Measurements from ENCODE around the gene NVL. TPM values are rescaled to one million over a fixed set of nuclear protein-coding genes. Genes with fewer than 3 reads are reported as not detected.

The NVL gene
- polyA plus RNA-seq, 1 of the 3 experiments (the other 2 are of a cell fraction), result 12.4 TPM

GRCh38 chr1:224267925-224268324 is 62.0 kb downstream of the NVL start:
- Histone ChIP-seq H3K9ac (no peak overlapping the region), H3K4me2 (no peak overlapping the region), H2AFZ (ENCODE audit: low read depth) (no peak overlapping the region), H3K9me2 (no peaks in the 10 kb centered on the region), H3K4me3 (ENCODE audit: low read depth in 2 of 2, low read length in 1 of 2) (no peak overlapping the region), H3K9me3 (no peaks in the 10 kb centered on the region), H3K79me2 (ENCODE audit: insufficient read depth) (no peaks in the 10 kb centered on the region), H3K36me3 (replicated peaks in 1 of 2; ENCODE audit: control insufficient read depth in 1 of 2, insufficient read depth in 2 of 2, low read length in 1 of 2) (peaks cover 0 to 42% of the 10 kb centered on the region in 2 experiments), H3K27ac (ENCODE audit: low read depth in 2 of 2, low read length in 1 of 2) (no peak overlapping the region), H3F3A (replicated peaks; ENCODE audit: insufficient read depth) (peaks cover 12% of the 10 kb centered on the region), H4K20me1 (ENCODE audit: insufficient read depth) (no peaks in the 10 kb centered on the region), H3K27me3 (ENCODE audit: insufficient read depth) (no peaks in the 10 kb centered on the region), H3K4me1 (ENCODE audit: control insufficient read depth in 1 of 2, insufficient read depth in 2 of 2, low read depth in 1 of 2, low read length in 1 of 2) (no peaks in the 10 kb centered on the region)
- ChIA-PET CTCF (interaction anchor here (1.3 kb wide), 1 partner anchor 152 kb away, joined by 3 read pairs; no protein-coding TSS in a partner anchor), POLR2A (interaction anchor here (0.8 kb wide), 1 partner anchor 139 kb away, joined by 3 read pairs; no protein-coding TSS in a partner anchor)
- no peak for TF ChIP-seq IRF3 (IDR thresholded peaks at IDR 0.05; ENCODE audit: low read depth, low read length)
- no peak for TF ChIP-seq MXI1 (IDR thresholded peaks at IDR 0.05; ENCODE audit: low read depth, low read length)
- no peak for TF ChIP-seq CTCF (IDR thresholded peaks at IDR 0.05)
- no peak for TF ChIP-seq EZH2phosphoT487 (IDR thresholded peaks at IDR 0.05; ENCODE audit: borderline replicate concordance, low read depth)
- peak; percentile 72 for TF ChIP-seq PBX3 (IDR thresholded peaks at IDR 0.05)
- no peak for TF ChIP-seq CHD2 (IDR thresholded peaks at IDR 0.05; ENCODE audit: low read length, partially characterized antibody)
- TF ChIP-seq NFIC (IDR thresholded peaks at IDR 0.05; ENCODE audit: borderline replicate concordance), result peak; percentile 42; the same call in 1 of the 2 replicates
- TF ChIP-seq FOXM1 (IDR thresholded peaks at IDR 0.05; ENCODE audit: low read depth), result no peak
- no peak for TF ChIP-seq ZBTB33 (IDR thresholded peaks at IDR 0.05; ENCODE audit: borderline replicate concordance, low read depth)
- peak; percentile 15; the same call in 1 of the 2 replicates for TF ChIP-seq FOSL2 (IDR thresholded peaks at IDR 0.05; ENCODE audit: borderline replicate concordance, low read depth)
- TF ChIP-seq TAF1 (IDR thresholded peaks at IDR 0.05; ENCODE audit: borderline replicate concordance, low read depth, low read length), result no peak
- no peak for TF ChIP-seq NRF1 (IDR thresholded peaks at IDR 0.05; ENCODE audit: low read depth, low read length)
- TF ChIP-seq TCF12 (IDR thresholded peaks at IDR 0.05), result no peak
- TF ChIP-seq RCOR1 (IDR thresholded peaks at IDR 0.05; ENCODE audit: low read length), result no peak
- peak; percentile 24; the same call in 1 of the 2 replicates for TF ChIP-seq JUND (IDR thresholded peaks at IDR 0.05)
- no peak for TF ChIP-seq GABPA (IDR thresholded peaks at IDR 0.05; ENCODE audit: low read depth)
- TF ChIP-seq SMC3 (IDR thresholded peaks at IDR 0.05; ENCODE audit: low read depth, low read length), result no peak
- no peak for TF ChIP-seq RXRA (IDR thresholded peaks at IDR 0.05; ENCODE audit: borderline replicate concordance, low read depth)
- TF ChIP-seq TEAD4 (IDR thresholded peaks at IDR 0.05; ENCODE audit: borderline replicate concordance, insufficient read depth), result no peak
- no peak for TF ChIP-seq SIN3A (IDR thresholded peaks at IDR 0.05; ENCODE audit: borderline replicate concordance, low read depth, low read length)
- TF ChIP-seq ELF1 (IDR thresholded peaks at IDR 0.05), result no peak
- no peak for TF ChIP-seq RAD21 (IDR thresholded peaks at IDR 0.05; ENCODE audit: low read length)
- TF ChIP-seq MAX (IDR thresholded peaks at IDR 0.05; ENCODE audit: low read depth), result no peak
- WGBS (ENCODE audit: low lambda C conversion rate), result 84% methylated on average over 4 of the region's 4 CpGs
- DNase-seq, result no peak

Measured in SK-N-SH (cell line).